Heart left ventricle (tissue), 16 donors: ENCODE data around the gene CHML. TPM values are rescaled to one million over a fixed set of nuclear protein-coding genes. Genes with fewer than 3 reads are reported as not detected.

Experiments used
- ATAC-seq, 4 donors: fragments of 200-7000 bp; cut with Tn5 transposase; one replicate each; pipeline ENCODE4 v1.9.1; 2020 to 2022; ENCODE audit warnings: moderate library complexity in 4 of 4, mild to moderate bottlenecking in 3 of 4, moderate number of reproducible peaks in 1 of 4
- DNase-seq, 5 donors: peaks; one replicate each; pipeline ENCODE4 v3.0.0-alpha.2; 2020
- H3K27ac ChIP-seq, 12 donors: fragments of 200-600 bp; sonication (generic) in 4 of 12; one replicate each; pipeline versions ENCODE4 v1.5.0 to v1.8.0; 2016 to 2022; ENCODE audit warnings: mild to moderate bottlenecking in 2 of 12
- H3K27me3 ChIP-seq, 9 donors: fragments of 200-600 bp; sonication (generic) in 2 of 9; one replicate each; pipeline versions ENCODE4 v1.5.1 to v1.8.0; 2016 to 2022; ENCODE audit warnings: mild to moderate bottlenecking in 3 of 9
- H3K36me3 ChIP-seq, 9 donors: fragments of 200-600 bp; sonication (generic) in 2 of 9; one replicate each; pipeline versions ENCODE4 v1.5.0 to v1.8.0; 2018 to 2022; ENCODE audit warnings: mild to moderate bottlenecking in 2 of 9
- H3K4me1 ChIP-seq, 12 donors: fragments of 200-600 bp; sonication (generic) in 4 of 12; one replicate each; pipeline versions ENCODE4 v1.5.0 to v1.8.0; 2016 to 2022; ENCODE audit warnings: mild to moderate bottlenecking in 3 of 12
- H3K4me3 ChIP-seq, 12 donors: fragments of 200-600 bp; sonication (generic) in 4 of 12; one replicate each; pipeline versions ENCODE4 v1.5.0 to v1.8.0; 2017 to 2022; ENCODE audit warnings: mild to moderate bottlenecking in 9 of 12, moderate library complexity in 4 of 12
- H3K9me3 ChIP-seq, 12 donors: fragments of 200-600 bp; sonication (generic) in 4 of 12; one replicate each; pipeline versions ENCODE4 v1.5.0 to v1.8.0; 2016 to 2022; ENCODE audit warnings: mild to moderate bottlenecking in 1 of 12
- CTCF ChIP-seq, 12 donors: fragments of 200-600 bp; sonication (generic) in 4 of 12; IDR thresholded peaks; one replicate each; pipeline versions ENCODE4 v1.5.0 to v1.8.0; 2018 to 2022; ENCODE audit warnings: antibody characterized with exemption in 12 of 12, mild to moderate bottlenecking in 5 of 12
- POLR2A ChIP-seq, 2 donors: fragments of 450-650 bp; IDR thresholded peaks; one replicate each; pipeline ENCODE4 v1.6.1; 2017; ENCODE audit warnings: antibody characterized with exemption in 2 of 2, mild to moderate bottlenecking in 2 of 2, moderate library complexity in 2 of 2
- WGBS, 4 donors: extraction: QIAGEN DNeasy Blood & Tissue Kit in 2 of 4; methylation state at CpG; one replicate each; pipeline versions ENCODE4 v1.1.5 to v1.1.7; 2013 to 2018; 5-methylcytosine and 5-hydroxymethylcytosine counted together
- intact Hi-C, 10 donors: fragments of 100-400 bp; cut with DNase I; formaldehyde crosslinking; loops; one replicate each; pipeline versions ENCODE4 v1.11.1 to v1.14.2; 2022
- polyA plus RNA-seq, 2 donors: library from polyadenylated mRNA; stranded (reverse); fragments of 200-250 nt; gene quantifications; one replicate each; pipeline ENCODE4 v1.2.3, GENCODE V29; 2013
- total RNA-seq, 9 donors: library from RNA; depleted of rRNA in 2 of 9; stranded (reverse); fragments of >200 nt in 2 of 9; fragmentation: NEBNext Ultra II Directional in 3 of 9; extraction: Animal tissue kit (Norgen Biotek cat#: 25700) in 3 of 9; gene quantifications; one replicate each; pipeline versions ENCODE4 v1.1.0 to v1.2.4, GENCODE V29; 2016 to 2023
- donor health status: ischemic (EF 13 %, LVEDD 7.1; RV severe dilation, severe dysfunction).
- donor health status: healthy with polysubstance abuse.
- donor health status: DM: no; HTN: yes; CAD: no.
- donor health status: DM: no; HTN: no; CAD: no.
- donor health status: ischemic (EF 25% LVEDD 6.9; RV normal size, moderate dysfunction).
- donor health status: ischemic (EF 25% LVEDD 5.7; RV mildly dilated, moderate dysfunction).
- donor health status: healthy.
- donor health status: DM: yes; HTN: yes; CAD: no.
- donor health status: ischemic (EF 35%, LVEDD 5.7; RV mildly dilated, moderate dysfunction).
- donor health status: nonischemic (EF 11% LVEDD 7.7; RV severe dilation, severe dysfunction).
- donor health status: DM: yes; HTN: yes; CAD: no.
- donor health status: PGD.
- donor health status: ischemic (EF 29% LVEDD 5.4; RV normal size, mild dysfunction).
- donor health status: nonischemic (EF 23%, LVEDD 6.1; RV moderate dilation, normal function).

The CHML gene
- total and polyA plus RNA-seq, 11 donors, result 1.1 to 9.8 (median 6.6) TPM

GRCh38 chr1:241647658-241648057 lies 7.5 kb upstream of the CHML start:
- no peak overlapping the region for H3K27ac ChIP-seq
- H3K4me1 ChIP-seq, result no peaks in the 10 kb centered on the region
- no peak overlapping the region for H3K4me3 ChIP-seq
- intact Hi-C loops, result no loop called here
- 74 to 95% (median 86%) methylated on average over 1 of the region's 1 CpG for WGBS, 4 donors
- H3K27me3 ChIP-seq, result peaks cover 0 to 4% (median 0%) of the 10 kb centered on the region in 9 donors
- peaks cover 0 to 11% (median 0%) of the 10 kb centered on the region in 12 donors for H3K9me3 ChIP-seq
- no peak for ATAC-seq
- no peak for TF ChIP-seq POLR2A (IDR thresholded peaks at IDR 0.05)
- TF ChIP-seq CTCF (IDR thresholded peaks at IDR 0.05), result no peak
- H3K36me3 ChIP-seq, result no peaks in the 10 kb centered on the region
- DNase-seq, result no peak

GRCh38 chr1:241646201-241646600 lies 6.0 kb upstream of the CHML start:
- WGBS, 4 donors, result 73 to 83% (median 81%) methylated on average over 7 of the region's 7 CpGs
- intact Hi-C loops, result no loop called here
- H3K27ac ChIP-seq, result no peak overlapping the region
- H3K4me1 ChIP-seq, result no peaks in the 10 kb centered on the region
- no peak for TF ChIP-seq CTCF (IDR thresholded peaks at IDR 0.05)
- no peak for TF ChIP-seq POLR2A (IDR thresholded peaks at IDR 0.05)
- no peaks in the 10 kb centered on the region for H3K36me3 ChIP-seq
- H3K9me3 ChIP-seq, result peaks cover 0 to 23% (median 0%) of the 10 kb centered on the region in 12 donors
- H3K4me3 ChIP-seq, result no peak overlapping the region
- DNase-seq, result no peak
- ATAC-seq, result no peak
- H3K27me3 ChIP-seq, result peaks cover 0 to 4% (median 0%) of the 10 kb centered on the region in 9 donors

GRCh38 chr1:241645199-241645598 lies 5.0 kb upstream of the CHML start:
- Histone ChIP-seq H3K9me3 (peaks cover 0 to 23% (median 0%) of the 10 kb centered on the region in 12 donors), H3K27ac (no peak overlapping the region), H3K36me3 (no peaks in the 10 kb centered on the region), H3K4me3 (no peak overlapping the region), H3K4me1 (peaks cover 0 to 6% (median 0%) of the 10 kb centered on the region in 12 donors), H3K27me3 (no peaks in the 10 kb centered on the region)
- no peak for DNase-seq
- no peak for TF ChIP-seq POLR2A (IDR thresholded peaks at IDR 0.05)
- no peak for TF ChIP-seq CTCF (IDR thresholded peaks at IDR 0.05)
- WGBS, 4 donors, result 66 to 85% (median 72%) methylated on average over 4 of the region's 4 CpGs
- ATAC-seq, result no peak
- intact Hi-C loops, result no loop called here

GRCh38 chr1:241644259-241644658 lies 4.1 kb upstream of the CHML start:
- no peaks in the 10 kb centered on the region for H3K27me3 ChIP-seq
- no peak overlapping the region for H3K4me3 ChIP-seq
- ATAC-seq (no peak), DNase-seq (no peak)
- peaks cover 0 to 22% (median 0%) of the 10 kb centered on the region in 12 donors for H3K9me3 ChIP-seq
- peaks cover 0 to 7% (median under 1%) of the 10 kb centered on the region in 12 donors for H3K4me1 ChIP-seq
- 92 to 100% (median 95%) methylated on average over 2 of the region's 2 CpGs for WGBS, 4 donors
- H3K27ac ChIP-seq, result no peak overlapping the region
- TF ChIP-seq CTCF (IDR thresholded peaks at IDR 0.05), result no peak
- TF ChIP-seq POLR2A (IDR thresholded peaks at IDR 0.05), result no peak
- intact Hi-C loops, result loop anchor here in 3 of 10 donors (5.0 kb wide), 2 partner anchors 122 to 203 kb away; partner anchors contain the start of gene EXO1 (in 2 of the 3)
- no peaks in the 10 kb centered on the region for H3K36me3 ChIP-seq
